WERI-Rb-1 (cell line): ENCODE data around the gene CDKL4.

ENCODE experiments used
- DNase-seq: peaks from one replicate; pipeline ENCODE4 v3.0.0-alpha.2; 2020
- H3K27ac ChIP-seq: fragments of 250-450 bp; sonication (Bioruptor Pico); 2 replicates; pipeline ENCODE4 v1.5.1; 2020; ENCODE audit warnings: mild to moderate bottlenecking, moderate library complexity
- H3K27me3 ChIP-seq: fragments of 250-450 bp; sonication (Bioruptor Pico); 2 replicates; pipeline ENCODE4 v1.5.1; 2021; ENCODE audit warnings: mild to moderate bottlenecking, low read depth, moderate library complexity; ENCODE audit not compliant: insufficient read depth, severe bottlenecking
- H3K36me3 ChIP-seq: fragments of 250-450 bp; sonication (Bioruptor Pico); 2 replicates; pipeline ENCODE4 v1.5.1; 2020; ENCODE audit warnings: mild to moderate bottlenecking, moderate library complexity
- H3K4me3 ChIP-seq: 2 replicates; pipeline ENCODE4 v1.5.1; 2011; ENCODE audit warnings: low read depth, mild to moderate bottlenecking, control low read depth, low read length
- H3K9me3 ChIP-seq: fragments of 250-450 bp; sonication (Bioruptor Pico); 2 replicates; pipeline ENCODE4 v1.5.1; 2021; ENCODE audit warnings: mild to moderate bottlenecking, moderate library complexity; ENCODE audit not compliant: severe bottlenecking
- TF ChIP-seq, protein P1 (sequence below): IDR thresholded peaks from 2 replicates; pipeline ENCODE4 v1.5.1; 2011; ENCODE audit warnings: low read depth, mild to moderate bottlenecking, control low read depth, inconsistent platforms, low read length

CDKL4 gene

DNA sequence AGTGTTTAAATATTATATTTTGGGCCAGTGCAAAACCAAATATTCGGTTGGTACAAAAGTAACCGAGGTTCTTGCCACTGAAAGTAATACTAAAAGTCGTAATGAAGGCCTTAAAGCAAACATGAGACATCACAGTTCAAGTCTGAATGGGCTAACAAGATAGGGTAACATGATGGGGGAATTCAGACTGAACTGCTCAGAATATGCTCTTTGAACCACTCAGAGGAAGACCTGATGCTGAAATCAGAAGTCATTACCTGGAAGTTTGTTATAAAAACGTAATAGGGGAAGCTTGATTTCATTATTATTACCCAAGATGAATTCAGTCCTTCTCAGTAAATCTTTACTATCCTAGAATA is 26.6 kb downstream of the CDKL4 start:
- no peaks in the 10 kb centered on the region for H3K36me3 ChIP-seq
- no peak overlapping the region for H3K27ac ChIP-seq
- no peak overlapping the region for H3K4me3 ChIP-seq
- no peaks in the 10 kb centered on the region for H3K27me3 ChIP-seq
- H3K9me3 ChIP-seq, result no peaks in the 10 kb centered on the region
- TF ChIP-seq, protein P1, sequence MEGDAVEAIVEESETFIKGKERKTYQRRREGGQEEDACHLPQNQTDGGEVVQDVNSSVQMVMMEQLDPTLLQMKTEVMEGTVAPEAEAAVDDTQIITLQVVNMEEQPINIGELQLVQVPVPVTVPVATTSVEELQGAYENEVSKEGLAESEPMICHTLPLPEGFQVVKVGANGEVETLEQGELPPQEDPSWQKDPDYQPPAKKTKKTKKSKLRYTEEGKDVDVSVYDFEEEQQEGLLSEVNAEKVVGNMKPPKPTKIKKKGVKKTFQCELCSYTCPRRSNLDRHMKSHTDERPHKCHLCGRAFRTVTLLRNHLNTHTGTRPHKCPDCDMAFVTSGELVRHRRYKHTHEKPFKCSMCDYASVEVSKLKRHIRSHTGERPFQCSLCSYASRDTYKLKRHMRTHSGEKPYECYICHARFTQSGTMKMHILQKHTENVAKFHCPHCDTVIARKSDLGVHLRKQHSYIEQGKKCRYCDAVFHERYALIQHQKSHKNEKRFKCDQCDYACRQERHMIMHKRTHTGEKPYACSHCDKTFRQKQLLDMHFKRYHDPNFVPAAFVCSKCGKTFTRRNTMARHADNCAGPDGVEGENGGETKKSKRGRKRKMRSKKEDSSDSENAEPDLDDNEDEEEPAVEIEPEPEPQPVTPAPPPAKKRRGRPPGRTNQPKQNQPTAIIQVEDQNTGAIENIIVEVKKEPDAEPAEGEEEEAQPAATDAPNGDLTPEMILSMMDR, result no peak
- no peak for DNase-seq

DNA sequence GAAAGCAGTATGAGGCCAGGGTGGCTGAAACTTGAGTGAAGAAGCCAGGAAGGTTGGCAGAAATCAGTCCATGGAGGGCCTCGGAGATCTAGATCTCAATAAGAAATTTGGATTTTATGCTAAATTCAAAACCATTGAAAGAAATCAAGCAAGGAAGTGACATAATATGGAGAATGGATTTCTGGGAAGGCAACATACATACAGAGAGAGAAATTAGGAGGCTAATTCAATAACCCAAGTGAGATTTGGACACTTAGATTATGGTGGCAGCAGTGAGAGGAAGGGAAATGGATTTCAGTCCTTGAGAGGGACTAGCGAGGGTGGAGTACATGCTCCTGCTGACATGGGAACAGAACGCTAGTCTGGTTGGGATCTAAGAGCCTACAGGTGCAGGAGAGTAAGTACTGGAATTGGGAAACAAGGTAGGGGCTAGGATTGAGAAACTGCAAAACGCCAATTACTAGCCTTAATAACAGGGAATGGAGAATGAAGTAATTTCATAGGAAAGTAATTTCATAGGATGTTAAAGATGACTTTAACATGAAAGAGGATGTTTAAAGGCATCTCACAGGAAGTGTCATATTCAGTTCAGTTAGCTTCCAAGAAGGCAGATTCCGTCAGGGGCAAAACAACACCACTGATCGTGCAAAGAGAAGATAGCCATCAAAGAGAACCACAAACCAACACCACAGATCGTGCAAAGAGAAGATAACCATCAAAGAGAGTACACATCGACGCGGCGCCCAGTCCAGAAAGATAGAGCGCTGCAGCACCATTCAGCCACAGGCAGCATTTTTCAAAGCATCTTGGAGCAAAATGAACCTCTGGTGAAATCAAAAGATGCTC is 27.2 kb downstream of the CDKL4 start:
- no peak for DNase-seq
- Histone ChIP-seq H3K9me3 (no peaks in the 10 kb centered on the region), H3K27ac (no peak overlapping the region), H3K4me3 (no peak overlapping the region), H3K36me3 (no peaks in the 10 kb centered on the region), H3K27me3 (no peaks in the 10 kb centered on the region)
- TF ChIP-seq, protein P1, result no peak

DNA sequence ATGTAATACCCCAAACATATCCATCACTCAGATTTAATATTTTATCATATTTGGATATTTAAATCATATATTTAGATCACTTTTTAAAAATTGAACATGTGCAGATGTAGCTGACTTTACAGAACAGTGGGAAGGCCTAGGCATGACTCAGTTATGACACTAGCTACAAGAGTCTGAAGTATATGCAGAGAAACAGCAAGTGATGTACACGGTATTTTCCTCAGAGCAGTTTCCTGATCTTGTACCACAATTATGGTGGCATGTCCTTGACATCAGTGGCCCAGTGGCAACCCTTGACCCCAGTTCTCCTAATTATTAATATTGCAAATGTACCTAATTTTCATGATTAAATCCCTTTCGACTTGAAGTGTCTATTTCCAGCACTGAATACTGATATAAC is 28.2 kb downstream of the CDKL4 start:
- DNase-seq, result no peak
- H3K27me3 ChIP-seq, result no peaks in the 10 kb centered on the region
- H3K27ac ChIP-seq, result no peak overlapping the region
- H3K4me3 ChIP-seq, result no peak overlapping the region
- H3K9me3 ChIP-seq, result no peaks in the 10 kb centered on the region
- TF ChIP-seq, protein P1, result no peak
- H3K36me3 ChIP-seq, result no peaks in the 10 kb centered on the region

DNA sequence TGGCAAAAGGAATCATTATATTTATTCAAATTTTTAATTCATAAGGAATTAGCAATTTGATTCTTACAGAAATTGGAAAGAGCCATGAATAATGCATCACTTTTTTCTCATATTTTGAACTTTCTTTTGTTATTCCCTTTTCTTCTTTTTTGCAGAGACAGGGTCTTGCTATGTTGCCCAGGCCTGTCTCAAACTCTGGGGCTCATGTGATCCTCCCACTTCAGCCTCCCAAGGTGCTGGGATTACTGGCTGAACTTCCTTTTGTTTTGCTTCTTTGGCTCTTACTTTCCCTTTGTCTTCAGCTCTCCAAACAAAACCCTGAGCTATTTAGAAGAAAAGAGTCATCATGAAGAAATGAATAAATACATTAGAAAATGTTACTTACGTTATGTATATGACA is 30.8 kb downstream of the CDKL4 start:
- no peaks in the 10 kb centered on the region for H3K9me3 ChIP-seq
- TF ChIP-seq, protein P1, result no peak
- H3K27me3 ChIP-seq, result no peaks in the 10 kb centered on the region
- no peak for DNase-seq
- no peak overlapping the region for H3K27ac ChIP-seq
- H3K4me3 ChIP-seq, result no peak overlapping the region
- H3K36me3 ChIP-seq, result no peaks in the 10 kb centered on the region

DNA sequence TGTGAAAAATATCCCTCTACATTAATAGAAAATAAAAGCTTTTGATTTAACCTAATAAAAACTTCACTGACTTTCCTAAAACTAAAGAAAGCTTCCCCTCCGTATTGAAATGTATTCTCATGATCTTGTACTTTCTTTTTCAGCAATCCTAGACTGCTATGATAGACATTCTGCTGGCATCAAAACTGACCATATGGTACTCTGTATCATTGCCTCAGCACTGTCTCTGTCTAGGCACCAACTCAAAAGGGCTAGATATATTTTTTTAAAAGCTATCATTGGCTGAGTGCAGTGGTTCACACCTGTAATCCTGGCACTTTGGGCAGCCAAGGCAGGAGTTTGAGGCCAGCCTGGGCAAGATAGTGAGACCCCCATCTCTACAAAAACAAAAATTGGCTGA is 32.9 kb downstream of the CDKL4 start:
- no peak overlapping the region for H3K4me3 ChIP-seq
- no peak overlapping the region for H3K27ac ChIP-seq
- H3K9me3 ChIP-seq, result no peaks in the 10 kb centered on the region
- DNase-seq, result no peak
- H3K36me3 ChIP-seq, result no peaks in the 10 kb centered on the region
- H3K27me3 ChIP-seq, result no peaks in the 10 kb centered on the region
- TF ChIP-seq, protein P1, result no peak

DNA sequence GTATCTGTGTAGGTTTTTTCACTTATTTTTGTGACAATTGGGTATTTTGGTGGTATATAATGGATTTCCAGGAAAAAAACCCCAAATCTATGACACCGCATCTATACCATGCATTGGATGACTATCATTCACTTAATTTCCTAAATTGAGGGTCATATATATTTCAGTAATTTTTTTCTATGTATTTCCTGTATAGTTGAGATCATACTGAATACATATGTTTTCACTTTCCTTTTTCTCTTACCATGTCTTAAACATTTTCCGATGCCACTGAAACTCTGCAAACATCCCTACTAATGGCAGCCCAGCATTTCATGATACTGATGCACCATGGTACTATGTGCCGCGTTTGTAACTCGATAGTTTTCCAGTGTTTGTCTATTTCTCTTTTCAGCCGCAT is 40.4 kb downstream of the CDKL4 start:
- TF ChIP-seq, protein P1, result no peak
- no peak for DNase-seq
- Histone ChIP-seq H3K27me3 (no peaks in the 10 kb centered on the region), H3K9me3 (no peaks in the 10 kb centered on the region), H3K27ac (no peak overlapping the region), H3K4me3 (no peak overlapping the region), H3K36me3 (no peaks in the 10 kb centered on the region)
